22Rv1 (cell line): ENCODE data around the gene UBAC1.

ENCODE experiments used
- H3K27ac ChIP-seq: fragments of 450-650 bp; 2 replicates; pipeline ENCODE4 v1.5.1; 2017
- CTCF ChIP-seq: fragments of 450-650 bp; IDR thresholded peaks from 2 replicates; pipeline ENCODE4 v1.5.1; 2017; ENCODE audit warnings: mild to moderate bottlenecking
- ZFX ChIP-seq: fragments of 450-650 bp; IDR thresholded peaks from 2 replicates; pipeline ENCODE4 v1.6.1; 2017; ENCODE audit warnings: antibody characterized with exemption, borderline replicate concordance

The UBAC1 gene

GRCh38 chr9:136001231-136001630, 40.1 kb upstream of the UBAC1 start:
- no peak for TF ChIP-seq ZFX
- no peak for TF ChIP-seq CTCF
- no peak overlapping the region for H3K27ac ChIP-seq

GRCh38 chr9:135998410-135999071, 37.4 kb upstream of the UBAC1 start:
- TF ChIP-seq ZFX (no peak), CTCF (no peak)
- no peak overlapping the region for H3K27ac ChIP-seq

DNA sequence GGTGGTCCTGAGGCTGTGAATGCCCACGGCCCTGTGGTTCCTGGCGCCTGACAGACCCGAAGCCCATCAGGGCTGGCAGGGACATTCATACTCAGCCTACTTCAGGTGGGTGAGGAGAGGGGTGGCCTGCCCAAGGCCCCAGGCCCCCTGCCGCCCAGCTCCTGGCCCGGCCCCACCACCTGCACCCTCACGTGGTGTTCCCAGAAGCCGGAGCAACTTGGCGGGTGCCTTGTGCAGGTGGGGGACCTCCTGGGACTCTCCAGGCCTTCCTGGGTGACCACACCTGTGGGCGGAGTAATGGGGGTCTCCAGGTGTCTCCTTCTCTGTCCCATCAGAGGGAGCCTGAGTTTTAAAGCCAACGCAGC, 36.8 kb upstream of the UBAC1 start:
- no peak overlapping the region for H3K27ac ChIP-seq
- TF ChIP-seq CTCF, result no peak
- TF ChIP-seq ZFX, result no peak

DNA sequence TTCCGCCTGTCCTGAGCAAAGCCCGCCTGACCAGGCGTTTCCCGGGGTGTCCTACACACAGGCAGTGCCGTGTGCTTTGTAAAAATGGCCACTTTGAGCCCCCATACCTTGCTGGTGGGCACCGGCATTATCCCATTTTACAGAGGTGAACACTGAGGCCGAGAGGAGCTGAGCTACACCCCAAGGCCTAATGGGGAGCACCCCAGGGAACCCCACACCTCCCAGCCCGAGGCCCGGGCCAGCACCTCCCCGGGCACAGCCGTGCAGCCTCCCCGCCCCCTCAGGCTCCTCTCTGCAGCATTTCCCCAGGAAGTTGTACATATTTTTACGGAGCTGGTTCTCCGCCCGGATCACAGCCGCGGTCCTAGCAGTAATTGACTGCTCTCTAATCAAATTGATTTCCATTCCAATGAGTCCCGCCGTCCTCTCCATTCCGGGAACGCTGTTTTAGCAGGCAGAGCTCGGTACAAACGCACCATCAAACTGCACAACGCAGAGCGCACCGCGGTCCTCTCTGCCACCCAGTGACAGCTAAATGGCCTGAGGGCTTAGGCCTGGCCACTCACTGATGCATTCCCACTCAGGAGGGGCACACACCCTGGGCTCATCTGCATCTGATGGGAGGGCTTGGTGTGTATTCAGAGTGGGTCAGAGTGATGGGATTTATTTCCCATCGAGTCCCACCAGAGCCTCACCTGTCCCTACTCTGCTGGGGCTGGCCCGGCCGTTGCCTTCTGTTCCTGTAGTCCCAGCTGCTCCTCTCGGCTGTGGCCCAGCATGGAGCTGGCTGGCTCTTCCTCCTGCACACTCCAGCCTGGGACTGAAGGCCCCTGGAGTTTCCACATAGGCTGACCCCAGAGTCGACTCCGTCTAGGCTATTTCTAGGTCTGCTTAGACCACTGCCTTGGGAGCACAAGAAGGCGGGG, 36.2 kb upstream of the UBAC1 start:
- TF ChIP-seq CTCF (no peak), ZFX (no peak)
- no peak overlapping the region for H3K27ac ChIP-seq

DNA sequence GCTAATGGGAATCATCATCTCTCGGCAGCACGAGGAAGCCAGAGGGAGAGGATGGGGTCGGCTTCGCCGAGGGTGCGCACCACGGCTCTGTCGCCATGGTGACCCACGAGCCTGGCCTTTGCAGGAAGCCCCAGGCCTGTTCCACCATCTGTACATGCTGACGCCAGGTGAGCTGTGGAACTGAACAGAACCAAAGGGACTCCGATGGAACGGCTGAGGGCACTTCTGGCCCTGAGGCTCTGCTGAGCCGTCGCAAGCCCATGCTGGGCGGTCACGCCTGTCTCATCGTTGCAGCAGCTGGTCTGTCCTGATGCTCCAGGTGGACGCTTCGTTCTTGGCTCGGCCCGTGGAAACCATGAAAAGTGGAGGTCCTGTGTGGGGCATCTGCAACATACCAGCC, 34.6 kb upstream of the UBAC1 start:
- H3K27ac ChIP-seq, result no peak overlapping the region
- TF ChIP-seq CTCF (no peak), ZFX (no peak)

DNA sequence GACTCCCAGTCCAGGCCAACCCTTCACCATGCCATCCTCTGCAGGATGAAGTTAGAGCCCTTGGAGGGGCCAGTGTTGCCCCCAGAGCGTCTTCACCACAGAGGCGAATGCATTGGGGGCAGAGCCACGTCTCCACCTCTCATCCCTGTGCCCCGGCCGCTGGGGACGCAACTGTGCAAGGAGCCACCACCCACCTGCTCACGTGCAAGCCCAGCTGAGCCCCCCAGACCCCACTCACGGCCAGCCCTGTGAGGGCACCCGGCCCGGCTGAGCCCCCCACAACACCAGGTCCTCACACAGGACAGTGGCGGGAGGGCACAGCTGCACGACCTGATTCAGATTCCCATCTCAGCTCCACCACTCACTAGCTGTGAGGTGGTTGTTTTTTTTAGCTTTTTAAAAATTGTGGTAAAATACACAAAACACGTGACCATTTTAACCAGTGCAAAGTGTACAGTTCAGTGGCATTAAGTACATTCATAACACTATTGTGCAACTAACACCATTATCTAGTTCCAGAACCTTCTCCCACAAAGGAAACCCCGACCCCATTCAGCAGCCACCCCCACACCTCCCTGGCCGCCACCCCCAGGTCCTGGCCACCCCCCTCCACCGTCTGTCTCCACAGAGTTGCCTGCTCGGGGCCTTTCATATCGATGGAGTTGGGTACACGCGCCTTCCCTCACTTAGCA, 33.5 kb upstream of the UBAC1 start:
- H3K27ac ChIP-seq, result no peak overlapping the region

More for the DNA sequence above, 33.5 kb upstream of the UBAC1 start:
- TF ChIP-seq CTCF (no peak), ZFX (no peak)
